ENCODE measurements around the gene C1orf146.

C1orf146 gene

DNA sequence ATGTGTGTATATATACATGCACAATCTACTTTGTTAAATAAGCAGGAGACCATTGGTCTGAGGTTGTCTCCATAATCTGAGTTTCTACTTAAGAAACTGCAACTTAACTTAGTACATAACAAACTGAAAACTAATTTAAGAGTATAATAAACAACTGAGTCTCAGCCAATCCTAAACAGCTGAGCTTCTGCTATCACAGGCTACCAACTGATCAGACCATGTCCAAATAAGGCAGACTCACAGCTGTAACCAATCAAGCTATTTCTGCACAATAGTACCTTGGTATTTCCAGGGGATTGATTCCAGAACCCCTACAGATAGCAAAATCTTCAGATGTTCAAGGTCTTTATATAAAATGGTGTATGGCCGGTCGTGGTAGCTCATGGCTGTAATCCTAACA, 26.0 kb upstream of the C1orf146 start:
- TF ChIP-seq, protein P1, sequence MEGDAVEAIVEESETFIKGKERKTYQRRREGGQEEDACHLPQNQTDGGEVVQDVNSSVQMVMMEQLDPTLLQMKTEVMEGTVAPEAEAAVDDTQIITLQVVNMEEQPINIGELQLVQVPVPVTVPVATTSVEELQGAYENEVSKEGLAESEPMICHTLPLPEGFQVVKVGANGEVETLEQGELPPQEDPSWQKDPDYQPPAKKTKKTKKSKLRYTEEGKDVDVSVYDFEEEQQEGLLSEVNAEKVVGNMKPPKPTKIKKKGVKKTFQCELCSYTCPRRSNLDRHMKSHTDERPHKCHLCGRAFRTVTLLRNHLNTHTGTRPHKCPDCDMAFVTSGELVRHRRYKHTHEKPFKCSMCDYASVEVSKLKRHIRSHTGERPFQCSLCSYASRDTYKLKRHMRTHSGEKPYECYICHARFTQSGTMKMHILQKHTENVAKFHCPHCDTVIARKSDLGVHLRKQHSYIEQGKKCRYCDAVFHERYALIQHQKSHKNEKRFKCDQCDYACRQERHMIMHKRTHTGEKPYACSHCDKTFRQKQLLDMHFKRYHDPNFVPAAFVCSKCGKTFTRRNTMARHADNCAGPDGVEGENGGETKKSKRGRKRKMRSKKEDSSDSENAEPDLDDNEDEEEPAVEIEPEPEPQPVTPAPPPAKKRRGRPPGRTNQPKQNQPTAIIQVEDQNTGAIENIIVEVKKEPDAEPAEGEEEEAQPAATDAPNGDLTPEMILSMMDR (IDR thresholded peaks at IDR 0.05; ENCODE audit: insufficient read depth, missing control alignments): no peak
- FAIRE-seq: no peak
- DNase-seq (ENCODE audit: insufficient read length, low spot score): no peak

DNA sequence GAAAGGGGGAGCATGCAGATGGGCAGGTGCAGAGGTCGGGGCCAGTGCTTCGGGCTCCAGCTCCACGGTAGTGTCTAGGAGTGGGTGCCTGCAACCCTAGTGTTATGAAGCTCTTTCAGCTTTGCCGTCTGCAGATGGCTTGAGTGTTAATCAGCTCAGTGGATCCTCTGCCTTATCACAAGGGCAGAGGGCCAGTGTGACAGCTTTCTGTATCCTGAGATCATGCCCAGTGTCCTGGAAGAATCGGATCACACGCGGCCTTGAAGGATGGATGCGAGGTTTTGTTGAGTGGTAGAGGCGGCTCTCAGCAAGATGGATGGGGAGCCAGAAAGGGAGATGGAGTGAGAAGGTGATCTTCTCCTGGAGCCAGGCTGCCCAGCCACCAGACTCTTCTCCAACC, 25.5 kb upstream of the C1orf146 start:
- no peak for DNase-seq (ENCODE audit: insufficient read length, low spot score)
- TF ChIP-seq, protein P1 (IDR thresholded peaks at IDR 0.05; ENCODE audit: insufficient read depth, missing control alignments): no peak
- FAIRE-seq: no peak

DNA sequence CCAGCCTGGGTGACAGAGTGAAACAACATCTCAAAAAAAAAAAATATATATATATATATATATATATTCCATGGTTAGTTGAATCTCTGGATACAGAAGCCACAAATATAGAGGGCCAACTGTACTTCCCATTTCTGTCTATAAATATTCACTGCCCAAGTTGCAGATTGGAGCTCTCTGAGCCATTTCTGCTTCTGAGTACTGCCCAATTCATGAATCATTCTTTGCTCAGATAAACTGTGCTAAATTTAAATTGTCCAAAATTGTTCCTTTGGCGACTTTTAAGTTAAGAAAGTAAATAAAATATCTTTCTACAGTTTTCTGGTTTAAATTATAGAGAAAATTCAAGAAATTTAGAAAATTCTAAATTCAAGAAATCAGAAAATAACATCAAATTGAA, 23.2 kb upstream of the C1orf146 start:
- no peak for DNase-seq (ENCODE audit: insufficient read length, low spot score)
- TF ChIP-seq, protein P1 (IDR thresholded peaks at IDR 0.05; ENCODE audit: insufficient read depth, missing control alignments): no peak
- FAIRE-seq: no peak

DNA sequence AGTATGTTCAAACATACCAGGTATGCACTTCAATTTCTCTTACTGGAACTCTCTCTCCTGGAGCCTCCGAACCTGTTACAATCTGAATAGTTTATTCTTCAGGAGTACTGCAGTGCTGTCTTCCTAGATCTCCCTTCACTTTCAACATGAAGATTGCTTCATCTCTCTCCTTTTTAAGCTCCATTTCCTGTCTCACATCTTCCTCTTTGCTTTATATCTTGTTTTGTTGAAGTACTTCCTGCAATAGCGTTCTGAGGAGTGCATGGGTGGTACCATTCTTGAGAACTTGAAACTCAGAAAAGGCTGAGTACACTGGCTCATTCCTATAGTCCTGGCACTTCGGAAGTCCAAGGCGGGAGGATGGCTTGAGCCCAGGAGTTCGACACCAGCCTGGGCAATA, 15.7 kb upstream of the C1orf146 start:
- DNase-seq (ENCODE audit: insufficient read length, low spot score): no peak
- FAIRE-seq: no peak
- TF ChIP-seq, protein P1 (IDR thresholded peaks at IDR 0.05; ENCODE audit: insufficient read depth, missing control alignments): no peak

DNA sequence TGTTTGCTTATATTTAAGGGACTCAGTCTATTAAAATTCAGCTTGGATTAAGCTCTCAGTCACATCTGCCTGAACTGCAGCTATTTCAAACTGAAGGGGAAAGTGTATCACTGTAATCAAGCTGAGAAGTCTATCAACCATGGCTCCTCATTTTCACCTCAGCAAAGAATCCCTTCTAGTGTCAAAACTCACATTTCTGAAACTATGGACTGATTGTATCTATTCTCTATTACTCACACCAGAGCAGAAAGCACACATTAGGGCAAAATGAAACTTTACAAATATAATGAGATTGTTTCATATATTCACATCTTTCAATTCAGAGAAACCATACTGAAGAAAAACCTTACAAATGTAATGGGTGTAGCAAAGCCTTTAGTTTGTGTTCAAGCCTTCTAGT, 14.6 kb upstream of the C1orf146 start:
- TF ChIP-seq, protein P1 (IDR thresholded peaks at IDR 0.05; ENCODE audit: insufficient read depth, missing control alignments): no peak
- DNase-seq (ENCODE audit: insufficient read length, low spot score): no peak
- FAIRE-seq: no peak

DNA sequence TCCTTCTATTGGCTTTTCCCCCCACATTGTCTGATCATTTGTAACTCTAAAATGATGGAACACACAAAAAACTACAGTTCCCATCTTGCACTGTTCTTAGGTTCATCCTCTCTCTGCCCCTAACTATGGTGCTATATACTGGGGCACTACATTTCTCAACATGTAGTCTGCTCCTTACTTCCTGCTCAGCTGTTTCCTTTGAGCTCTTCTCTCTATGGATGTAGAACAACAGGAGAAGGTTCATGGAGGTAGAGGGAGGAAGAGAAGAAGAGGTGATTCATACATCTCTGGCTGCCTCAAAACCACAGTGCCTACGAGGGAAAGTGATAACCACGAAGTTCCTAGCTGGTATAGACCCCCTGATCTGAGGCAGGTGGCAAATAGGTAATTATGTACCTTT, 7.0 kb upstream of the C1orf146 start:
- DNase-seq (ENCODE audit: insufficient read length, low spot score) (no peak), FAIRE-seq (no peak)
- TF ChIP-seq, protein P1 (IDR thresholded peaks at IDR 0.05; ENCODE audit: insufficient read depth, missing control alignments): no peak

DNA sequence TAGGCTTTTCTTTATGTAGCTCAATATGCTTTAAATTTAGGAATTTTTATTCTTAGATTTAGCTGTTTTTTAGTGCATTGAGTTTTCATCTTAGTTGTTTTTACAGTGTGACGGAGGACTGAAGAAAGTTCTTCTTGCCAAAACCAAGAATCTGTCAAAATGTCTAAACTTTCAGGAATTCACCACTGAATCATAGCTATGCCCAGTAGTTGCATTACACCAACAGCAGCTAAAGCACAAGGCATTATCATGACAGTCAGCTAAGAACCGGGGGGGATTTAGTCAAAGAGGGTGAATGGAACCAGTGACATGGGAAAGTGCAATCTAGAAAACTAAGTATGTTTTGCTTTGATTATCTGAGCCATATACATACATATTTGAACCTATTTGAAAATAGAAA, 6.5 kb upstream of the C1orf146 start:
- DNase-seq (ENCODE audit: insufficient read length, low spot score) (no peak), FAIRE-seq (no peak)
- TF ChIP-seq, protein P1 (IDR thresholded peaks at IDR 0.05; ENCODE audit: insufficient read depth, missing control alignments): no peak

Data from D721Med (cell line).